Lower leg skin (tissue), 4 donors: Measurements from ENCODE around the gene HLA-DMA. TPM values are rescaled to one million over a fixed set of nuclear protein-coding genes. Genes with fewer than 3 reads are reported as not detected.
A peak's percentile ranks its signal among the peaks of the same experiment; 100 is the strongest.

Experiments
- DNase-seq, 2 donors: peaks; one replicate each; pipeline ENCODE4 v3.0.0-alpha.2; 2019; ENCODE audit warnings: low spot score in 2 of 2
- H3K4me3 ChIP-seq: fragments of 200-600 bp; sonication (generic); 2 replicates; pipeline ENCODE4 v1.5.1; 2017; ENCODE audit warnings: mild to moderate bottlenecking, low read depth; ENCODE audit not compliant: poor library complexity, severe bottlenecking
- POLR2A ChIP-seq, 2 donors: fragments of 450-650 bp; IDR thresholded peaks; one replicate each; pipeline ENCODE4 v1.6.1; 2016 to 2017; ENCODE audit warnings: antibody characterized with exemption in 2 of 2, mild to moderate bottlenecking in 1 of 2, moderate library complexity in 1 of 2
- WGBS, 2 donors: methylation state at CpG; one replicate each; pipeline ENCODE4 v1.1.5; 2018; 5-methylcytosine and 5-hydroxymethylcytosine counted together
- intact Hi-C: fragments of 100-400 bp; cut with DNase I; formaldehyde crosslinking; loops from one replicate; pipeline ENCODE4 v1.15.0; 2023; ENCODE audit warnings: low total_unique reads
- total RNA-seq, 4 donors: library from RNA; depleted of rRNA; stranded (reverse); fragments of >200 nt; gene quantifications; one replicate each; pipeline ENCODE4 v1.1.0, GENCODE V29; 2016
- TF ChIP-seq, protein P1 (sequence below), 3 donors: fragments of 450-650 bp; IDR thresholded peaks; one replicate each; pipeline ENCODE4 v1.5.1; 2016; ENCODE audit warnings: antibody characterized with exemption in 3 of 3, mild to moderate bottlenecking in 3 of 3, moderate library complexity in 2 of 3

The HLA-DMA gene
- total RNA-seq, 4 donors from 2014 or later, result 11.5 to 33.4 (median 22.4) TPM

GRCh38 chr6:32977272-32977952 is 24.5 kb upstream of the HLA-DMA start:
- no peak for TF ChIP-seq POLR2A (IDR thresholded peaks at IDR 0.05)
- TF ChIP-seq, protein P1, sequence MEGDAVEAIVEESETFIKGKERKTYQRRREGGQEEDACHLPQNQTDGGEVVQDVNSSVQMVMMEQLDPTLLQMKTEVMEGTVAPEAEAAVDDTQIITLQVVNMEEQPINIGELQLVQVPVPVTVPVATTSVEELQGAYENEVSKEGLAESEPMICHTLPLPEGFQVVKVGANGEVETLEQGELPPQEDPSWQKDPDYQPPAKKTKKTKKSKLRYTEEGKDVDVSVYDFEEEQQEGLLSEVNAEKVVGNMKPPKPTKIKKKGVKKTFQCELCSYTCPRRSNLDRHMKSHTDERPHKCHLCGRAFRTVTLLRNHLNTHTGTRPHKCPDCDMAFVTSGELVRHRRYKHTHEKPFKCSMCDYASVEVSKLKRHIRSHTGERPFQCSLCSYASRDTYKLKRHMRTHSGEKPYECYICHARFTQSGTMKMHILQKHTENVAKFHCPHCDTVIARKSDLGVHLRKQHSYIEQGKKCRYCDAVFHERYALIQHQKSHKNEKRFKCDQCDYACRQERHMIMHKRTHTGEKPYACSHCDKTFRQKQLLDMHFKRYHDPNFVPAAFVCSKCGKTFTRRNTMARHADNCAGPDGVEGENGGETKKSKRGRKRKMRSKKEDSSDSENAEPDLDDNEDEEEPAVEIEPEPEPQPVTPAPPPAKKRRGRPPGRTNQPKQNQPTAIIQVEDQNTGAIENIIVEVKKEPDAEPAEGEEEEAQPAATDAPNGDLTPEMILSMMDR (IDR thresholded peaks at IDR 0.05), result no peak
- 71 to 74% methylated on average over 10 of the region's 10 CpGs for WGBS, 2 donors
- DNase-seq, result no peak
- intact Hi-C loops, result loop anchor here (5.0 kb wide), 1 partner anchor 40 kb away; no protein-coding TSS in a partner anchor
- H3K4me3 ChIP-seq, result no peak overlapping the region

GRCh38 chr6:32976334-32977069 is 23.6 kb upstream of the HLA-DMA start:
- intact Hi-C loops, result loop anchor here (5.0 kb wide), 1 partner anchor 39 kb away; no protein-coding TSS in a partner anchor
- WGBS, 2 donors, result 86 to 90% methylated on average over 7 of the region's 7 CpGs
- H3K4me3 ChIP-seq, result no peak overlapping the region
- DNase-seq, result no peak
- TF ChIP-seq, protein P1 (IDR thresholded peaks at IDR 0.05), result no peak
- TF ChIP-seq POLR2A (IDR thresholded peaks at IDR 0.05), result no peak

- no peak overlapping the region for H3K4me3 ChIP-seq
- WGBS, 2 donors, result 54 to 62% methylated on average over 2 of the region's 2 CpGs
- DNase-seq, result no peak
- TF ChIP-seq POLR2A (IDR thresholded peaks at IDR 0.05), result no peak
- TF ChIP-seq, protein P1 (IDR thresholded peaks at IDR 0.05), result no peak
- intact Hi-C loops, result loop anchor here (5.0 kb wide), 1 partner anchor 39 kb away; no protein-coding TSS in a partner anchor
Observed at GRCh38 chr6:32975886-32976285, 23.0 kb upstream of the HLA-DMA start.

DNA sequence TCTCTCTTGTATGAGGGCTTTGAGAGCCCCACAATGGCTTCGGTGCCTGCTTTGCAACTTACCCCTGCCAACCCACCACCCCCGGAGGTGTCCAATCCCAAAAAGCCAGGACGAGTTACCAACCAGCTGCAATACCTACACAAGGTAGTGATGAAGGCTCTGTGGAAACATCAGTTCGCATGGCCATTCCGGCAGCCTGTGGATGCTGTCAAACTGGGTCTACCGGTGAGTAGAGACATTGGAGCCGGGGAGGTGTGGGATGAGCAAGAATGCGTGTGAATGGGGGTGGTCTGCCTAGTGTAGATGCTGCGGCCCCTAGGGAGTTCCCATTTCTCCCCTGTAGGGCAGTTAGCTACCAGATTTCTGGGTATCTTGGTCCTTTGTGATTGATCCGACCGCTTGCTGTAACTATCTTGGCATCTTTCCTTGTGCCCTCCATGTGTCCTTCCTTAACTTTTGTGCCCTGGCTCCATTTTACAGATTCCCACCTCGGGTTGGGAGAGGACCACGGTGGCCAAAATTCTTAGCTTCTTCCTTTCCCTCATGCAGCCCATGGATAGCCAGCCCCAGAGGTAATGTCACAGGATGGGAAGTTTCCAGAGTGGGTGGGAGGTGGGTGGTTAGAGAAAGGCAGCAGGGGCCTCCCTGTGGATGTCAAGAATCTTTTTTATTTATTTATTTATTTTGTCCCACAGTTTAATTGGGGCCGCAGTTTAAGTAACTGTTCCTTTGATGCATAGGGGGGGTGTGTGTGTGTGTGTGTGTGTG is 21.8 kb upstream of the HLA-DMA start:
- intact Hi-C loops, result loop anchor here (5.0 kb wide), 1 partner anchor 37 kb away; no protein-coding TSS in a partner anchor
- TF ChIP-seq, protein P1 (IDR thresholded peaks at IDR 0.05), result no peak
- no peak for TF ChIP-seq POLR2A (IDR thresholded peaks at IDR 0.05)
- WGBS, 2 donors, result 2 to 5% methylated on average over 11 to 14 of the region's 14 CpGs
- DNase-seq, result no peak
- peak overlapping the region; percentile 95 for H3K4me3 ChIP-seq

- no peak for TF ChIP-seq POLR2A (IDR thresholded peaks at IDR 0.05)
- TF ChIP-seq, protein P1 (IDR thresholded peaks at IDR 0.05), result no peak
- intact Hi-C loops, result no loop called here
- 1 to 2% methylated on average over 4 of the region's 4 CpGs for WGBS, 2 donors
- H3K4me3 ChIP-seq, result peak overlapping the region; percentile 95
- DNase-seq, result no peak
Observed at GRCh38 chr6:32974016-32974333, 21.1 kb upstream of the HLA-DMA start.
